Measurements from ENCODE around the gene SYNJ2BP. TPM values are rescaled to one million over a fixed set of nuclear protein-coding genes. Genes with fewer than 3 reads are reported as not detected.

The SYNJ2BP gene, protein sequence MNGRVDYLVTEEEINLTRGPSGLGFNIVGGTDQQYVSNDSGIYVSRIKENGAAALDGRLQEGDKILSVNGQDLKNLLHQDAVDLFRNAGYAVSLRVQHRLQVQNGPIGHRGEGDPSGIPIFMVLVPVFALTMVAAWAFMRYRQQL
- 13.7 and 18.3 TPM in 2 replicates for total RNA-seq

DNA sequence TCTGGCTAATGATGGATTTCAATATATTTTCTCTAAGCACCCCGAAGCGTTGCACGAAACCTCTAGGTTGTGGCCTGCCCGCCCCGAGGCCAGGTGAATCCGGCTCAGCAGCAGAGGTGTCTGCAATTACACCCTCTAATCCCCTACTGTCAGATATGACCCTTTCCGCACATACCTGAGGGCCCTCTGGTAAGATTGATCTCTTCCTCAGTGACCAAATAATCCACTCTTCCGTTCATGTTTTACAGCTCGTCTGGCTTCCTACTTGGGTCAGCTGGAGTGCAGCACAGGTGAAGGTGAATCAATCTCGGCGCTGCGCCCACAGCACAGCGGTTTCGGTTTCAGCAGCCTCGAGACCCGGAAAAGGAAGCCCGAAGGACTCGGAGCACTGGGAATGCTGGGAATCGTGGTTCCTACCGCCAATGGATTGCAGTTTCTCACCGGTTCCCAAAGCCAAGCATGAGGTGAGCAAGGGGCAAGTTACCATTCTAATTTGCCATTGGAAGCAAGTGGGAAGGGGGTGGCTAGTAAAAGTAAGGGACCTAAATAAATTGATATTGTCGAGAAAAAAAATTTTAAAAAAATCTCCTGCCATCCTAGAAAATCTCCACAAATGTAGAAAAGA lies at the start of gene SYNJ2BP:
SYNJ2BP (minus strand) TSS at position 366 of the 625 bp plus-strand sequence; CDS start at position 239, 127 bp downstream.

DNA sequence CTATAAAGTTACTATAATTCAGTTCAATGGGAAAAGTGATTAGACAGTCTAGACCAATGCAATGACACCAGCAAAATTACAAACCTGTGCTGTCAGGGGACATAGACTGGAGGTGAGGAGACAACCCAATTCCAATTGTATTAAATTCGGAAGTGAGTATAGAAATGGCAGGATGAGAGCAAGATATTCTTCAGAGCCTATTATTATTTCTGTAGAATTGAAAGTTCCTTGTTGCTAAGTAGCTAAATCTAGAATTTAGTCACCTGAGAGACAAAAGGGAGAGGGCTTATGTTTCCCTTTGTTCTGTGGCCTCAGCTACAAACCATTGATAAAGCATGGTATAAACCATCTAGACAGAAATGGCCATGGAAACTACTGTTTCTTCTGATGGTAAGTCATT lies 35.0 kb upstream of the SYNJ2BP start, which contains the start of gene ADAM21:
ADAM21 (plus strand) TSS at position 301 of the 400 bp plus-strand sequence. CDS start 5,326 bp downstream, outside the sequence.

Other genes starting within 250 kb of the SYNJ2BP start
- gene SLC8A3, start 228.1 kb downstream of the SYNJ2BP start, total RNA-seq = not detected in 2 replicates
- 42.3 and 46.6 TPM in 2 replicates for gene COX16, start 57.4 kb downstream of the SYNJ2BP start, total RNA-seq
- gene ADAM21, start 35.1 kb upstream of the SYNJ2BP start, total RNA-seq = 0.07 TPM in 1 of 2 replicates, not detected in the other
- not detected in 2 replicates for gene ADAM20, start 117.9 kb upstream of the SYNJ2BP start, total RNA-seq
- 23.4 and 34.5 TPM in 2 replicates for gene MED6, start 183.6 kb upstream of the SYNJ2BP start, total RNA-seq
- 0.05 TPM in 1 of 2 replicates, not detected in the other for gene TTC9, start 224.8 kb upstream of the SYNJ2BP start, total RNA-seq